BE2C (cell line): ENCODE measurements around the gene PHYHD1.

Experiments used
- DNase-seq: peaks from one replicate; pipeline ENCODE4 v3.0.0-alpha.2; 2020
- H3K27me3 ChIP-seq: fragments of 250-450 bp; sonication (Bioruptor Pico); 2 replicates; pipeline ENCODE4 v1.5.1; 2020; ENCODE audit warnings: mild to moderate bottlenecking
- H3K36me3 ChIP-seq: fragments of 250-450 bp; sonication (Bioruptor Pico); 2 replicates; pipeline ENCODE4 v1.5.1; 2020; ENCODE audit warnings: mild to moderate bottlenecking
- H3K4me1 ChIP-seq: fragments of 250-450 bp; sonication (Bioruptor Pico); 2 replicates; pipeline ENCODE4 v1.5.1; 2020
- H3K4me3 ChIP-seq: 2 replicates; pipeline ENCODE4 v1.5.1; 2011; ENCODE audit warnings: low read depth, low read length
- H3K9me3 ChIP-seq: fragments of 250-450 bp; sonication (Bioruptor Pico); 2 replicates; pipeline ENCODE4 v1.5.1; 2020
- TF ChIP-seq, protein P1 (sequence below): IDR thresholded peaks from 2 replicates; pipeline ENCODE4 v1.5.1; 2012; ENCODE audit warnings: mild to moderate bottlenecking, low read depth, low read length

The PHYHD1 gene

GRCh38 chr9:128902351-128903078 lies 18.3 kb upstream of the PHYHD1 start:
- H3K4me3 ChIP-seq: no peak overlapping the region
- DNase-seq: no peak
- H3K36me3 ChIP-seq: peaks cover 5% of the 10 kb centered on the region
- H3K27me3 ChIP-seq: no peaks in the 10 kb centered on the region
- TF ChIP-seq, protein P1, sequence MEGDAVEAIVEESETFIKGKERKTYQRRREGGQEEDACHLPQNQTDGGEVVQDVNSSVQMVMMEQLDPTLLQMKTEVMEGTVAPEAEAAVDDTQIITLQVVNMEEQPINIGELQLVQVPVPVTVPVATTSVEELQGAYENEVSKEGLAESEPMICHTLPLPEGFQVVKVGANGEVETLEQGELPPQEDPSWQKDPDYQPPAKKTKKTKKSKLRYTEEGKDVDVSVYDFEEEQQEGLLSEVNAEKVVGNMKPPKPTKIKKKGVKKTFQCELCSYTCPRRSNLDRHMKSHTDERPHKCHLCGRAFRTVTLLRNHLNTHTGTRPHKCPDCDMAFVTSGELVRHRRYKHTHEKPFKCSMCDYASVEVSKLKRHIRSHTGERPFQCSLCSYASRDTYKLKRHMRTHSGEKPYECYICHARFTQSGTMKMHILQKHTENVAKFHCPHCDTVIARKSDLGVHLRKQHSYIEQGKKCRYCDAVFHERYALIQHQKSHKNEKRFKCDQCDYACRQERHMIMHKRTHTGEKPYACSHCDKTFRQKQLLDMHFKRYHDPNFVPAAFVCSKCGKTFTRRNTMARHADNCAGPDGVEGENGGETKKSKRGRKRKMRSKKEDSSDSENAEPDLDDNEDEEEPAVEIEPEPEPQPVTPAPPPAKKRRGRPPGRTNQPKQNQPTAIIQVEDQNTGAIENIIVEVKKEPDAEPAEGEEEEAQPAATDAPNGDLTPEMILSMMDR: no peak
- no peaks in the 10 kb centered on the region for H3K9me3 ChIP-seq
- no peaks in the 10 kb centered on the region for H3K4me1 ChIP-seq

DNA sequence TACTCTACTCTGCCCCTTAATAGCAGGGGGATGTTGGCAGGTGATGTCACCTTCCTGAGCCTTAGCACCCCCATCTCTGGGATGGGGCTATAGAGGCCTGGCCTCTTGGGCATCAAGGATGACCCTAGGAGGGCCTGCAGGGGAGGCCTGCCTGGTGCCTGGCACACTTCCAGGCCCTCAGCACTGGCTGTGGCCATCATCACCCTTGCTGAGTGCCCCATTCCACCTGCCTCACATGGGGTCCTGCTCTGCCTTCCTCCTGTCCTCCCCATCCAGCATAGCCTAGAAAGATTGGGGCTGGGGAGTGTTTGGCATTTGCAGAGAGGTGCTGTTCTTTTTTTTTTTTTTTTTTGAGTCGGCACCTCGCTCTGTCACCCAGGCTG lies 17.7 kb upstream of the PHYHD1 start:
- Histone ChIP-seq H3K27me3 (no peaks in the 10 kb centered on the region), H3K36me3 (peaks cover 11% of the 10 kb centered on the region), H3K4me3 (no peak overlapping the region), H3K4me1 (no peaks in the 10 kb centered on the region), H3K9me3 (no peaks in the 10 kb centered on the region)
- TF ChIP-seq, protein P1: no peak
- no peak for DNase-seq

GRCh38 chr9:128903871-128904620 lies 16.7 kb upstream of the PHYHD1 start:
- H3K36me3 ChIP-seq: peaks cover 20% of the 10 kb centered on the region
- no peak overlapping the region for H3K4me3 ChIP-seq
- no peaks in the 10 kb centered on the region for H3K4me1 ChIP-seq
- TF ChIP-seq, protein P1: no peak
- H3K27me3 ChIP-seq: no peaks in the 10 kb centered on the region
- no peak for DNase-seq
- H3K9me3 ChIP-seq: no peaks in the 10 kb centered on the region

DNA sequence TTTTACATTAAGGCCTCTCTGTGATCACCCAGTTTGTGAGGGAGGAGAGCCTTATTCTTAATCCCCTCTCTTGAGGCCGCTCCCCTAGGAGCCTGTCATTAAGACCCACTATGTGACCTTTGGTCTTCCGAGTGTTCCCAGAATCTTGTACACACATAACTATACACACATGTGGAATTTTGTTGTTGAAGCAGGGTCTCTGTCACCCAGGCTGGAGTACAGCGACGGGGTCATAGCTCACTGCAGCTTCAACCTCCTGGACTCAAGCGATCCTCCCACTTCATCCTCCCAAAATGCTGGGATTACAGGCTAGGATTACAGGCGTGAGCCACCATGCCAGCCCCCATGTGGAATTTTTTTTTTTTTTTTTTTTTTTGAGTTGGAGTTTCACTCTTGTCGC lies 14.8 kb upstream of the PHYHD1 start:
- Histone ChIP-seq H3K36me3 (peaks cover 35% of the 10 kb centered on the region), H3K4me3 (no peak overlapping the region), H3K27me3 (no peaks in the 10 kb centered on the region), H3K9me3 (no peaks in the 10 kb centered on the region), H3K4me1 (no peaks in the 10 kb centered on the region)
- TF ChIP-seq, protein P1: no peak
- no peak for DNase-seq

DNA sequence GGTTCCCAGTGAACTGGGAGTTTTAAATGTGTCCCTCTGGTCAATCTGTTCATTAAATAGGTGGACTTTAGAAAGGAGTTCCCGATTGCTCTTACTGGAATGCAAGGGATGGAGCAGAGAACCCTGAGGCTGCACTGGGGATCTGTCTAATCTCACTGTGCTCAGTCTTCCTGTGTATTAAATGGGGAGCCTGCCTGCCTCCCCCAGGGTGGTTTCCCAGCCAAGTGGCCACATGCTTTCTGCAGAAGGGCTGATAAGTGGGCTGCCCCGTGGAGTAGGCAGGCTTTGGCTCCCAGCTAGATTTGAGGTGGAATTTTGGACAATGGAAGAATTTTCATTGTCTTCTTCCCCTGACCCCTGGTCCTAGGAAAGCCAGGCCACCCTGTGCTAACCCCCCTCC lies 14.0 kb upstream of the PHYHD1 start:
- no peaks in the 10 kb centered on the region for H3K9me3 ChIP-seq
- no peak for DNase-seq
- H3K27me3 ChIP-seq: no peaks in the 10 kb centered on the region
- TF ChIP-seq, protein P1: no peak
- H3K4me3 ChIP-seq: no peak overlapping the region
- H3K36me3 ChIP-seq: peaks cover 35% of the 10 kb centered on the region
- no peaks in the 10 kb centered on the region for H3K4me1 ChIP-seq

- Histone ChIP-seq H3K9me3 (no peaks in the 10 kb centered on the region), H3K27me3 (no peaks in the 10 kb centered on the region), H3K4me3 (no peak overlapping the region), H3K4me1 (no peaks in the 10 kb centered on the region), H3K36me3 (peaks cover 35% of the 10 kb centered on the region)
- DNase-seq: no peak
- TF ChIP-seq, protein P1: no peak
These were observed 12.4 kb upstream of the PHYHD1 start for GRCh38 chr9:128908372-128908771.
